GM21360 (cell line): ENCODE measurements around the gene PARM1.

Experiments used
- ATAC-seq: cut with Tn5 transposase; IDR thresholded peaks from one replicate; pipeline ENCODE4 v1.9.1; 2021; ENCODE audit warnings: mild to moderate bottlenecking, moderate library complexity; ENCODE audit not compliant: unreplicated experiment

The PARM1 gene

GRCh38 chr4:74942251-74942917 is 9.5 kb downstream of the PARM1 start:
- no peak for ATAC-seq

GRCh38 chr4:74942918-74943253 is 10.0 kb downstream of the PARM1 start:
- no peak for ATAC-seq

GRCh38 chr4:74944354-74944793 is 11.5 kb downstream of the PARM1 start:
- no peak for ATAC-seq

- ATAC-seq, result no peak
Observed at GRCh38 chr4:74946196-74946595, 13.3 kb downstream of the PARM1 start.

- no peak for ATAC-seq
Observed at GRCh38 chr4:74947798-74948197, 14.9 kb downstream of the PARM1 start.

- ATAC-seq, result no peak
Observed at GRCh38 chr4:74948236-74948635, 15.3 kb downstream of the PARM1 start.

- no peak for ATAC-seq
Observed at GRCh38 chr4:74950200-74950599, 17.3 kb downstream of the PARM1 start.

- no peak for ATAC-seq
Observed at GRCh38 chr4:74950882-74951281, 18.0 kb downstream of the PARM1 start.

GRCh38 chr4:74953647-74954046 is 20.7 kb downstream of the PARM1 start:
- no peak for ATAC-seq

- no peak for ATAC-seq
Observed at GRCh38 chr4:74958881-74959280, 26.0 kb downstream of the PARM1 start.

- ATAC-seq, result no peak
Observed at GRCh38 chr4:74961230-74961629, 28.3 kb downstream of the PARM1 start.

GRCh38 chr4:74962584-74962983 is 29.7 kb downstream of the PARM1 start:
- ATAC-seq, result no peak

- no peak for ATAC-seq
Observed at GRCh38 chr4:74964311-74964710, 31.4 kb downstream of the PARM1 start.

GRCh38 chr4:74967324-74967723 is 34.4 kb downstream of the PARM1 start:
- ATAC-seq, result no peak

- ATAC-seq, result peak; percentile 66
Observed at GRCh38 chr4:74968456-74969164, 35.7 kb downstream of the PARM1 start.

- ATAC-seq, result no peak
Observed at GRCh38 chr4:74969507-74970474, 36.9 kb downstream of the PARM1 start.

GRCh38 chr4:74970577-74970976 is 37.7 kb downstream of the PARM1 start:
- no peak for ATAC-seq

GRCh38 chr4:74971862-74972261 is 38.9 kb downstream of the PARM1 start:
- ATAC-seq, result no peak

- no peak for ATAC-seq
Observed at GRCh38 chr4:74975082-74975481, 42.2 kb downstream of the PARM1 start.

GRCh38 chr4:74975848-74976824 is 43.2 kb downstream of the PARM1 start:
- no peak for ATAC-seq
